IPS-18c (cell line): Measurements from ENCODE around the gene WHRN.

Experiments used
- H3K4me3 ChIP-seq: 2 replicates; pipeline ENCODE4 v1.7.0; 2013; ENCODE audit warnings: low read depth, mild to moderate bottlenecking, low read length, moderate library complexity; ENCODE audit not compliant: insufficient read depth
- H3K9me3 ChIP-seq: one replicate; pipeline ENCODE4 v1.6.1; 2013; ENCODE audit warnings: mild to moderate bottlenecking, low read length, moderate library complexity; ENCODE audit not compliant: control insufficient read depth, insufficient read depth

WHRN gene

DNA sequence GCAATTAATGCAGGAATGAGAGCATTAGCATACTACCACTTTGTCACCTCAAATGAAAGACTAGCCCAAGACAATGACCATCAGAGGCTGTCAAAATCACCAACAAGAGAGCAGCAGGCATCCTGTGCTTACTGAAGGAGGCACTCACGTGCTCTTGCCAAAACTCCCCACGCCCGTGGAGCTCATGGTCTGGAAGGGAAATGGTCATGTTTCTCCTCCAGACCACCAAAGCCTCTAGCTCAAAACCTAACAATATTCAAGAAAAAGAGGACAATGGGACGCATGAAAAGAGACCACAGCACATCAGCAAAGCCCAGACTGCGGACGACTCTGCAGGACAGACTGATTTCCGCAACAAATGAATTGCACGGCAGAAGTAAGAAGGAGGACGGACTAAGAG, 130.3 kb downstream of the WHRN start:
- no peaks in the 10 kb centered on the region for H3K9me3 ChIP-seq

GRCh38 chr9:114373960-114374730, 131.1 kb downstream of the WHRN start:
- no peaks in the 10 kb centered on the region for H3K9me3 ChIP-seq
- no peak overlapping the region for H3K4me3 ChIP-seq

More for the DNA sequence above, 130.3 kb downstream of the WHRN start:
- H3K4me3 ChIP-seq, result no peak overlapping the region; the same call in 1 of the 2 replicates

GRCh38 chr9:114372921-114373448, 132.3 kb downstream of the WHRN start:
- Histone ChIP-seq H3K9me3 (no peaks in the 10 kb centered on the region), H3K4me3 (no peak overlapping the region)

DNA sequence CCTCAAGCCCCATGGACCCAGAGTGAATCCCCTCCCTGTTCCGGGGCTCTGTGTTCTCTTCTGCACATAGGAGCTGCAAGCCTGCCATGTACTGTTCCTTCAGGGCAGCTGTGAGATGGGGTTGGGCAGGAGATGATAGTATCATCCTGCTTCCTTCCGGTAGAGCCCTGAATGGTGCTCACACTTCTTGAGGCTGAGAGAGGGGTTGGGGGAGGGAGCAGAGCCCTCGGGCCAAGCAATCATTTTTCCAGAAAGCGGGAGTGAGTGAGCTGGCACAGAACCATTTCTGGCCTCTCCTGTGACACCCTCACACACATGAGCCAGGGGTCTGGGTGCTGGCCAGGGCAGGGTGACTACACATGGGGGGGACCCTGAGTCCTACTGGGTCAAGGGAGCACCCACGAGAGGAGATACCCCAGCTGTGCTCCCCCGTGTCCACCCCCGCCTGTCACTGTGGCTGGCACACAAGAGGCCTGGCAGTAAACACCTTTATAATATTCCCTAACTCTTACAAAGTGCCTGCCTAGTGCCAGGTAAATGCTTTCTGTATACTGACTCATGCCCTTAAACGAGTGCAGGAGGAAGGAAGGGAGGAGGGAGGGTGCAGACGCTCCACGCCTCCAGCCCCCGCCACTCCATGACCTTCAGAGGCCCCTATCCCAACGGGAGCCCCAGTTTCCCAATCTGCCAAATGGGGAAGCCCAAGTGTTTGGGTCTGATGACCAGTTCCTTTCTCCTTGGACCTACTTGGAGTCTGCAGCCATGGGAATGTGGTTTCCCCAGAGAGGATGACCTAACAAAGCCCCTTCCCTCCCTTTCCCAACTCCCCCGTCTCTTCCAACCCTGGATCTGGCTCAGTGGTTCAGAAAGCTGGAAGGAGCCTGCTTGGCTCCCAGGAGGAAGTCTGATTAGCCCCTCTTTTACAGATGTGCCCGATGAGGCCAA, 133.0 kb downstream of the WHRN start:
- Histone ChIP-seq H3K4me3 (no peak overlapping the region), H3K9me3 (no peaks in the 10 kb centered on the region)

GRCh38 chr9:114371343-114371944, 133.8 kb downstream of the WHRN start:
- Histone ChIP-seq H3K4me3 (no peak overlapping the region), H3K9me3 (no peaks in the 10 kb centered on the region)

DNA sequence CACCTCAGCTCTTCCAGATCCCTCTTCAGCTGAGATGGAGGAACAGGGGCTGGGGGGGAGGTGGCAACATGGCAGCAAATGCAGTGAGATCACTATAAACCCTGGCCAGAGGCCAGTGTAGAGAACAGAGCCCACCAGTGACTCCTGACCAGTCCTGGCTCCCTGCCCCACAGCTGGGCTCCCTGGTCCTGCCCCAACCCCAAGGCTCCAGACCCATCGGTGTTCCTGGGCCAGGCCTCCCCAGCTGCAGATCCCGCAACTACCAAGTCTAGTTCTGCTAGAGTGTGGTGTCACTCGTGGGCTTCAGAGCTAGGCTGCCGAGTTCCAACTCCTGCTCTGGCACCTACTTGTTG, 134.3 kb downstream of the WHRN start:
- no peaks in the 10 kb centered on the region for H3K9me3 ChIP-seq
- no peak overlapping the region for H3K4me3 ChIP-seq

GRCh38 chr9:114370251-114370967, 134.9 kb downstream of the WHRN start:
- Histone ChIP-seq H3K9me3 (no peaks in the 10 kb centered on the region), H3K4me3 (no peak overlapping the region)

DNA sequence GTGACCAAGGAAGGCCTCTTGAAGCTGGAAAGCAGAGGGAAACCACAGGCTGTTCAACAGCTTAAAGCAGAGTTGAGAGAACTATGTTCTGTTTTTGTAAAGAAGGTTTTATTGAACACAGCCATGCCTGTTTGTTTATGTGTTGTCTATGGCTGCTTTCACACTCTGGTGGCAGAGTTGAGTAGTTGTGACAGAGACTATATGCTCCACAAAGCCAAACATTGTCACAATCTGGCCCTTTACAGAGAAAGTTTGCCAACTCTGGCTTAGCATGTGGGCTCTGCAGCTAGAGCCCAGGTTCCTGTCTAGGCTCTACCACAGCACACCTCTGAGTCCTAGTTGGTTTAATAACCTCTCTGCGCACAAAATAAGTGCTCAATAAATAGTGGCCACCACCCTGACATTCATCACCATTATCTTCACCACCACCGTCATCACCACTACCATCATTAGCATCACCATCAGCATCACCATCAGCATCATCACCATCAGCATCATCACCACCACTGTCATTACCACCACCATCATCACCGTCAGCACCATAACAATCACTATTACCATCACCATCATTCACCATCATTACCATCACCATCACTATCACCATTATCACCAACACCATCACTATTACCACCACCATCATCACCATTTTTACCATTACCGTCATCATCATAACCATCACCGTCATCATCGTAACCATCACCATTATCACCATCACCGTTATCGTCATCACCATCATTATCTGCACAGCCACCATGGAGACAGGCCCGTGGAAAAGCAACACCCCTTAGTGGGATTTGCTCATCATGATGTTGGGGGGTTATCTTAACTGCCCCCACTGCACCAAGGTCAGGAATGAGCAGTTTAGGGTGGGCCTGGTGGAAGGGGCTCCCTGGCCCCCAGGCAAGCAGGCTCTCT, 135.8 kb downstream of the WHRN start:
- H3K4me3 ChIP-seq, result no peak overlapping the region
- H3K9me3 ChIP-seq, result no peaks in the 10 kb centered on the region

DNA sequence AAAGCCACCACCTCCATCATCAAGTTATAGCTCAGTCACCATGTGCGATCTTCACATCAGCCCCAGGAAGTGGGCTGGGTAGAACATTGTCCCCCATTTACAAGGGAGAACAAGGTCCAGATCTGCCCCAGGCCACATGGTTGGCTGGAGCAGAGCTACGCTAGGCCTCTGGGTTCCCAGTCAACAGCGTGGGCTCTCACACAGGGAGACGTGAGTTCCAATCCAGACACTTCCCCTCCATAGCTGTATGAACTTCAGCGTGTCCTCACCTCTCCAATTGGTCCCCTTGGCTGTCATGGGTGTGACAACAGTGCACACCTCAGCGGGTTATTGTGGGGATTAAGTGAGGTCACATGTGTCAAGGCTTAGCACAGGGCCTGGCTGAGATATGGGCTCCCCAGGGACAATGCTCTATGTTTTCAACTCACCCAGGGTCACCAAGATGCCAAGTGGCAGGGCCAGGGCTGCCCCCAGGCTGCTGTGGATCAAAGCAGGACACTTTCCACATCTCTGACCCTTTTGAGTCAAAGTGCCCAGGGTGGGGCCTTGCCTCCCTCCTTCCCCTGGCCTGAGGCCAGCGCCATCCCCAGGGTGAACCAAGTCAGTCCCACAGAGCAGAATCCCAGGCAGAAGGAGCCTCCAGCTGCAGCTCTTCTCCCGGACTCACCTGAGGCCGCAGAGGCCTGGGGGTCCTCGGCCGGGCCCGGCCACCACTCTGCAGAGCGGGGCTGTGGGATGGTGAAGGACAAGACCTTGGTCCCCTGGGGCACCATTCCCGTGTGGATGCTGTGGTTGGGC, 137.3 kb downstream of the WHRN start:
- H3K4me3 ChIP-seq, result no peak overlapping the region
- no peaks in the 10 kb centered on the region for H3K9me3 ChIP-seq

- H3K4me3 ChIP-seq, result no peak overlapping the region
- H3K9me3 ChIP-seq, result no peaks in the 10 kb centered on the region
Measured at GRCh38 chr9:114367366-114367765, 137.9 kb downstream of the WHRN start.

GRCh38 chr9:114366334-114367128, 138.7 kb downstream of the WHRN start:
- H3K4me3 ChIP-seq, result no peak overlapping the region
- no peaks in the 10 kb centered on the region for H3K9me3 ChIP-seq

DNA sequence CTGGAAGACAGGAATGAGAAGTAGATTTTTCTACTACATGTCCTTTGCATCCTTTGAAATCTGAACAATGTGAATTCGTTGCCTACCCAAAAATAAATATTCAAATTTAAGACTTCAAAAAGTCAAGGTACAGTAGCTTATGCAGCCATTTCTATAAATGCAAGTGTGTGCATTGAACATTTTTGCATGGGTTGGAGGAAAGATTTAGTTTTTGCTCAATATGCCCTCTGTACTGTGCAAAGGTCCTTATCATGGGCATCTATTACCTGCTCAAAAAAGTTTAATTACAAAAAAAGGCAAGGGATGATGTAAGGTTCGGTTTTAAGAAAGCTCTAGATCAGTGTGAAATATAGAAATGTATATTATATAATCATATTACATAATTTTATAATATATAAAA, 140.1 kb downstream of the WHRN start:
- H3K4me3 ChIP-seq, result no peak overlapping the region
- H3K9me3 ChIP-seq, result no peaks in the 10 kb centered on the region

GRCh38 chr9:114364134-114365041, 140.9 kb downstream of the WHRN start:
- Histone ChIP-seq H3K4me3 (no peak overlapping the region), H3K9me3 (no peaks in the 10 kb centered on the region)

DNA sequence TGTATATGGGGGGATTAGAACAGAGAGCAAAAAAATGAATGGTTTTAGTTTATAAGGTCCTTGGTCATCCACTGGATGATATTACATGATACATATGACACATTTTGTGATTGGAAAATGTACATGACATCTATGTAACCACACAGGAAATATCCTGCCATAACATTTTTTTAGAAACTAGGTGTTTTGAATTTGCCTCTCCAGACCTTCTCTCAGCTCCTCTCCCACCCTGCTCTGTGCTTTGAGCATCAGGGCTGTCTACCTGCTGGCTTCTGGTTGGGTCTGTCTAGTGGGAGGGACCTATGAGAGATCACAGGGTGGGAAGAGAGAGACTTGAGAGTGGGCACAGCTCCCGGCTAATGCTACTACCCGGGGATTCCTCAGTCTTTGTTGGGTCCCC, 141.8 kb downstream of the WHRN start:
- H3K4me3 ChIP-seq, result no peak overlapping the region
- H3K9me3 ChIP-seq, result no peaks in the 10 kb centered on the region
